ENCODE results near the gene IDE. TPM values are rescaled to one million over a fixed set of nuclear protein-coding genes. Genes with fewer than 3 reads are reported as not detected.

The IDE gene
- total and polyA plus RNA-seq, 10 of the 15 experiments (the other 5 are each of a cell fraction or from before 2014, with no cell fraction given): 11.6 to 54.5 (median 33.6) TPM

- TF ChIP-seq PRDM15 (CRISPR knock-in tag; IDR thresholded peaks at IDR 0.05): no peak
- no peak for TF ChIP-seq ZNF274 (IDR thresholded peaks at IDR 0.05; ENCODE audit: insufficient read depth, insufficient read length)
- no peak for TF ChIP-seq FOXM1 (IDR thresholded peaks at IDR 0.05; ENCODE audit: low read depth, low read length)
- no peak for TF ChIP-seq ATF7 (IDR thresholded peaks at IDR 0.05; ENCODE audit: low read depth)
- no peak for TF ChIP-seq CBX3 (IDR thresholded peaks at IDR 0.05; ENCODE audit: borderline replicate concordance, low read depth)
- no peak for TF ChIP-seq TBL1XR1 (IDR thresholded peaks at IDR 0.05; ENCODE audit: low read depth, low read length)
- 0 out of 2 replicates have a peak, but pooled peaks have one; percentile 12 for TF ChIP-seq HCFC1 (IDR thresholded peaks at IDR 0.05; ENCODE audit: low read length)
- no peak for TF ChIP-seq JUND (IDR thresholded peaks at IDR 0.05; ENCODE audit: low read depth, low read length)
- TF ChIP-seq TCF12 (IDR thresholded peaks at IDR 0.05; ENCODE audit: low read depth, low read length): peak; percentile 62
- TF ChIP-seq ATF3 (IDR thresholded peaks at IDR 0.05; ENCODE audit: borderline replicate concordance, extremely low read depth, low read depth, low read length): no peak
- no peak for TF ChIP-seq YBX1 (IDR thresholded peaks at IDR 0.05)
- peak; percentile 47 to 64 for TF ChIP-seq IKZF2 (IDR thresholded peaks at IDR 0.05)
- TF ChIP-seq NRF1 (conservative IDR thresholded peaks at IDR 0.05; ENCODE audit: low read depth, low read length): peak; percentile 83
- no peak for TF ChIP-seq BMI1 (IDR thresholded peaks at IDR 0.05; ENCODE audit: borderline replicate concordance)
- no peak for TF ChIP-seq E2F8 (IDR thresholded peaks at IDR 0.05; ENCODE audit: low read depth, partially characterized antibody)
- TF ChIP-seq ZBTB40 (IDR thresholded peaks at IDR 0.05; ENCODE audit: borderline replicate concordance): peak; percentile 31; the same call in 1 of the 2 replicates
- no peak for TF ChIP-seq NFYA (IDR thresholded peaks at IDR 0.05; ENCODE audit: borderline replicate concordance, low read depth, low read length)
- no peak for TF ChIP-seq ZNF384 (IDR thresholded peaks at IDR 0.05; ENCODE audit: borderline replicate concordance, low read depth, low read length)
- no peak for TF ChIP-seq NR2C2 (IDR thresholded peaks at IDR 0.05; ENCODE audit: borderline replicate concordance, control insufficient read depth, insufficient read length, low read depth)
These were observed at the start of gene IDE (continued) for GRCh38 chr10:92573798-92574547.

Measured in GM12878 (cell line).